DMS53 (cell line): ENCODE measurements around the gene DNAI7.

Experiments used
- DNase-seq: peaks from one replicate; lab custom pipeline; 2025; lab: John Stamatoyannopoulos, UW

DNAI7 gene

DNA sequence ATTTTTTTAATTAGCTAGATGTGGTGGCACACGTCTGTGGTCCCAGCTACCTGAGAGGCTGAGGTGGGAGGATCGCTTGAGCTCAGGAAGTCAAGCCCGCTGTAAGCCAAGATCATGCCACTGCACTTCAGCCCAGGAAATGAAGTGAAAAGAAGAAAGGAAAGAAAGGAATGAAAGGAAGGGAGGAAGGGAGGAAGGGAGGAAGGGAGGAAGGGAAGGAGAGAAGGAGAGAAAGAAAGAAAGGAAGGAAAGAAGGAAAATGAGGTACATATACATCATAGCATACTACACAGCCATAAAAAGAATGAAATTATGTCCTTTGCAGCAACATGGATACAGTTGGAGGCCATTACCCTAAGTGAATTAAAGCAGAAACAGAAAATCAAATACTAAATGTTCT lies 12.2 kb downstream of the DNAI7 start:
- no peak for DNase-seq

DNA sequence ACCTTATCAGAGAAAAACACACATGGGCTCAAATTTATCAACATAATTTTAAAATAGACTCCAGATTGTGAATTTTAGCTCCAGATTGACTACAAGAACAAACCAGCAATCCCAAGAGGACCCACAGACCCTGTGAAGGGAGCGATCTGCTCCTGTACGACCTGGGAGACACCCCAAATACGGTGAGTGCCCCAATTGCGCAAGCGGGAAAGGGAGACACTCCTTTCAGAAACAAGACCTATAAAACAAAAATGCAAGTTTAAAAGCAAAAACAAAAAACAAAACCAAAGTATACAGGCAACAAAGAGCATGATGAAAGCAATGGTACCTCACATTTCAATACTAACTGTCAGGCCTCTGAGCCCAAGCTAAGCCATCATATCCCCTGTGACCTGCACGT lies 32.1 kb downstream of the DNAI7 start:
- DNase-seq = no peak

DNA sequence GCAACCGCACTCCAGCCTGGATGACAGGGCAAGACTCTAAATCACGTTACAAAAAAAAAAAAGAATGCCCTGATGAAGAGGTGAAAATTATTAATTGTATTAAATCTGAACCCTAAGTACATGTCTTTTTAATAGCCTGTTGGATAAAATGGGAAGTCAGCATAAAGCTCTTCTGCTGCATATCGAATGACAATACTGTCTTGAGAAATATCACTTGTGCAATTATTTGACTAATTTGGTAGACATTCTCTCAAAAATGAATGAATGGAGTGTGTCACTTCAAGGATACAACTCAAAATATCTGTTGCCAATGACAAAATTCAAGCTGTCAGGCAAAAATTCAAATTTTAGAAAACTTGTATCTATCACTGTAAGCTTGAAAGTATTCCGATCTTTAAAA lies 38.9 kb downstream of the DNAI7 start:
- no peak for DNase-seq

DNA sequence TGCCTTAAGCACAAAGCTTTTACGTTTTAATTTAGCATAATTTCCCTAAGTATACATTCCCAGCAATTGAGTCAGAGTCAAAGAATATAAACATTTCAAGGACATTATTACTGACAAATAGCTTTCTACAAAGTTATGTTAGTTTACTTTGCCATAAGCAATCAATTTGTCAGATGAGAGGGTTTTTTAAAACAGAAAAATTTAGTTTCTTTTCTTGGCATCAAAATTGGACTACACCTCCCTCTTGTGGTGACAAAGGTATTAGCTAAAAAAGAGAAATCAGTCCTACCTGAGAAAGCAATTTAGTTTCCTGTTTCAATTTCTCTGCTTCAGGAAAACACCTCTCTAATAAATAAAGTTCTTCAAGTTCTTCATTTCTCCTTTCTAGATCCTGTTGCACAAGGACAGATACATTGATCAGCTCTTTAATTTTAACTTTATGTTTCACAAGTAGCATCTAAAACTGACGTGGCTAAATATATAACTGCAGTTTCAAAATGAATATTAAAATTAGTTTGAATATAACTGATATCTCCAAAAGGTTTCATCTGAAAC lies 39.9 kb downstream of the DNAI7 start:
- DNase-seq = peak; percentile 97

DNA sequence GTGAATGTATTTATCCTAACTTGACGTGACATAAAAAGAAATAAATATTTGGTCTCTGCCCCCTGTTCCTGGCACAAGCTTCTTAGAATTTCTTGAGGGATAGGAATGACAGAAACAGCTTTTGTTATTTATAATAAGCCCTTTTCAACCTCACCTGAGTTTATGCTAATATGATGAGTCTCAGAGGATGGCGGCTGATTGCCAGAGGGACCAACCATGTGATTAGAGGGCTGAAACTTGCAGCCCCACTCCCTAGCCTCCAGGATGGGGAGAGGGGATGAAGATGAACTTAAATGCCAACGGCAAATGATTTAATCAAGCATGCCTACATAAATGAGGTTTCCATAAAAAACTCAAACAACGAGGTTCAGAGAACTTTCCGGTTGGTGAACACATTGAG lies 42.9 kb downstream of the DNAI7 start:
- DNase-seq = no peak

DNA sequence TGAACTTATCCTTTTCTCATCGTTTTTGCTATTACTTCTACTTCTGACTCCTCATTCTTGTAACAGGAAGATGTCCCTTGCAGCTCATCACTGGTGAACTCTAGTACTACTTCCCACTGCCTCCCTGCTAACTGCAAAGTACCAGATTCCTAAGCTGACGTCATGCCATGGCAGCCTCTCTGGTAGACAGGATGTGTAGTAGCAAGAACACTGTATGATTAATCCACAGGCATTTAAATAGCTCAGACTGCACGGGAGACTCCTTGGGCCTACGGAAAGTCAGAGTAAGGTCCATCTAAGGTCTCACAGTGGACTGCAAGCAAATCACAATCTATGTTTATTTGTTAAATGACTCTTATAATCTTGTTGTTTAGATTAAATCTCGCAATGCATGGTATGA lies 43.5 kb downstream of the DNAI7 start:
- peak; percentile 93 for DNase-seq

DNA sequence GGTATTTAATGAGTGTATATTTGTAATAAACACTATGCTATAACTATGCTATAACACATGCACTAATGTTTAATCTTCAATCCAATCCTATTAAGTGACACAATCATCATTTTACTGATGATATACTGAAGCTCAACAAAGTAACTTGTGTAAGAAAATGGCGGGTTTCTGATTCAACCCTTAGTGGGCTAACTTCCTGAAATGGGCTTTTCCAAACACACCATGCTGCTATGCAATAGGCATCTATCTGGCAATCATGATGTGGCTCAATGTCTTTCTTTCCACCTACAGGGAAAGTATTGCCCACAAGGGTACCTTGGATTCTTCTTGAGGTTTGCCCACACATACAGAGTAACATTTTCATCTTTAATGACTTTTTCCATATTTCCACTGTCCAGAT lies 48.3 kb downstream of the DNAI7 start:
- no peak for DNase-seq

DNA sequence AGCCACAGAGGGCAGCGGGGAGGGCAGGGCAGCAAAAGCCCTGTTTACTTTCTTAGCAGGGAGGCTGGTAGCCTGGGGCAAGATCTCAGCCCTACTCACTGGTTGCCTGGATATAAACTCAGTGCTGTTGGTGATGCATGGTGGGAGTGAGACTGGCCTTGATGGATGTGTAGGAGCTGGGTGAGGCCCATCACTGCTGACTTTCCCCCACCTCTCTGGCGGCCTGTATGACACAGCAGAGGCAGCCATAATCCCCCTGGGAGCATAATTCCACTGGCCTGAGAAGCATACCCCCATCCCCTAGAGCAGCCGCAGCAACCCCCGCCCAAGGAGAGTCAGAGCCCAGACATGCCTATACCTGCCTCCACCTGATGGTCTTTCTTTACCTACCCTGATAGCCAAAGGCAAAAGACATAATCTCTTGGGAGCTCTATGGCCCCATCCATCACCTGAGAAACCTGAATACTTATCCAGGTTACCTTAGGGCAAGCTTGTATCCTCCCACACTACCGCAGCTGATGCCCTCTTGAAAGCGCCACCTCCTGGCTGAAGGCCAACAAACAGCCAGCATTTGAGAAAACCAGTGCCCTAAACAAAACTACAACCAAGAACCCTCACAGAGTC lies 59.3 kb downstream of the DNAI7 start:
- no peak for DNase-seq

DNA sequence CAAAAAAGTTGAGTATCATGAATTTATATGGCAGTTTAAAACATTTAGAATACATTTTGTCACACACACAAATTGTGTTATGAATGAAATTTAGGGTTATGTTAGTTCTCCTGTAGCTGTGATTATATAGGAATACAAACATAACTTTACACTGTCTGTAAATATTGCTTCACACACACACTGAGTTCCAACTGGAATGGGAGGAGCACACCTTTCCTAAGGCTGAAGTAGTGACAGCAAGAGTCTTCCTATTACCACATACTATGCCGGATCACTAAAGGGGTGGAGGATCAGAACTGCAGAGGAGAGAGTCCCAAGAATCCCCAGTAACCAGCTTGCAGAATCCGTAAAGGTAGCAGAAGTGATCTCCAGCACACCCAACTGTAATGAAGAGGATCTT lies 63.7 kb downstream of the DNAI7 start:
- no peak for DNase-seq

DNA sequence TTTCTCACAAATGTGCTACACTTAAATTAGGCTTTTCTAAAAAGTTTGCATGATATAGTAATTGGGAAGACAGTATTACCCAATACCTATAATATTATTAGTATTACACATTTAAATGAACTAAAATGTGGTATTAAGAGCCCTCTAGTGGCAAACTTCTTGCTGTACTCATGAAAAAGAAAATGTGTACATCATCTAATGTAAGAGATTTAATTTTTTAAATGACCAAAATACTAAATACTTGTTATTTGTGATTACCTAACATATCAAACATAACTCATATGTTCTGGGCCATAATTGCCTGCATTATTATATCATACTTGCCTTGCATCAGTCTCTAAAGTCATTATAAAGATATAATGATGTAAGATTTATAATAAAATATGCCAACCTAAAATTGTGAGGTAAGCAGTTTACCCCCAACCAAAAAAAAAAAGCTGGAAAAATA lies 64.2 kb downstream of the DNAI7 start:
- DNase-seq = peak; percentile 99

DNA sequence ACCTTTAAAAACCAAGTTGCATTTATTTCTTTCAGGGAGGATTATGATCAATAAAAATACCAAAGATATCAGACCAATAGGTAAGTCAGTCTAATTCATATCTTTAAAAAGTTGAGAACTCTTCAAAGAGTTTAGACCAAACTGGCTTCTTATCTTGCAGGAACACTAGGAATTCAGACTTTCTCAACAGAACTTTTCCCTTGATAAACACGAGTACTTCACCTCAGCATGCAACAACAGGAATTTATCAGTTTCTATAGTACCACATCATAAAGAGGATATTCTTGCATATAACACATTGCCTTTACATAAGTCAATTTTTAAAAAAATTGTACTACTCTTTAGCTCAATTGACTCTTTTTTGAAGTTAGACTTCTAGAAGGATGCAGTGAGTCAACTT lies 68.2 kb downstream of the DNAI7 start:
- DNase-seq = no peak

DNA sequence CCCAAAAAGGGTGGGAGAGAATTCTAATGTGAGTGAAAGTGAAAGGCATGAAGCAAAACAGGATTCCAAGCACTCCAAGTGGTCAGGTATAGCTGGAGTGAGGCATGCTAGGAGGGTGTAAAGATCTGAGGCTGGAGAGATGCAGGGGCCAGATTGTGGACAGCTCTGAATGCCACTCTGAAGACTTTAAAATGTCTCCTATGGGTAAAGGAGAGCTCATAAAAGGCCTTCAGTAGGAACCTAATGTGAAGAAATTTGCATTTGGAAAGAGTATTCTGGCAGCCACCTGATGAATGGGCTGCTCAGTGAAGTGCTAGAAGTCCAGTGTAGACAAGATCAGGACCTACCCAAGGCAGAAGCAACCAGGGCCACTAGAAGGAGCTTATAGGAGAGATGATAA lies 68.9 kb downstream of the DNAI7 start:
- no peak for DNase-seq

DNA sequence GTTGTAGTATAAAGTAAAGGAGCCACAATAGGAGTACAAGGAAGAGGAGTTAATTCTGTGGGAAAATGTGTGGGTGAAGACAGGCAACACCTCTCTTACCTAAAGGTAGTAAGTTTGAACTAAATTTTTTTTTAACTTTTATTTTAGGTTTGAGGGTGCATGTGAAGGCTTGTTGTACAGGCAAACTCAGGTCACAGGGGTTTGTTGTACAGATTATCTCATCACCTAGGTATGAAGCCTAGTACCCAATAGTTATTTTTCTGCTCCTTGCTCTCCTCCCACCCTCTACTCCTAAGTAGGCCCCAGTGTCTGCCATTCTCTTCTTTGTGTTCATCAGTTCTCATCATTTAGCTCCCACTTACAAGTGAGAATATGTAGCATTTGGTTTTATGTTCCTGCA lies 70.5 kb downstream of the DNAI7 start:
- no peak for DNase-seq

DNA sequence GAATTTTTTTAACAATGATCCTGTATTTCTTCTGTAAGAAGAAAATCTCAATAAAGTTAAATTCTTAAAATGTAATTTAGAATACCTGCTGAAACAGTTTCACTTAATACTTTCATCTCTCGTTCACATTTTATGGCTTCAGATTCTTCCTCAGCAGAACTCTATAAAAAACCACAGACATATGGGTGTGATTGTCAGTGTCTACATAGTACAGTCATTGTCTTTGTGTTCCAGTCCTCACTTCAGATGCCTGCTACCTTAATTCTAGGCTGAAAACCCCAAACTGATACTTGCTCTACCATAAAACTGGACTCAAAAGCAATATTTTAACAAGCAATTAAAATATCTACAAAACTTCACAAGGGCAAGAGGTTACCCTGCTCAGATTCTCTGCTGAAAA lies 71.8 kb downstream of the DNAI7 start:
- DNase-seq = no peak

DNA sequence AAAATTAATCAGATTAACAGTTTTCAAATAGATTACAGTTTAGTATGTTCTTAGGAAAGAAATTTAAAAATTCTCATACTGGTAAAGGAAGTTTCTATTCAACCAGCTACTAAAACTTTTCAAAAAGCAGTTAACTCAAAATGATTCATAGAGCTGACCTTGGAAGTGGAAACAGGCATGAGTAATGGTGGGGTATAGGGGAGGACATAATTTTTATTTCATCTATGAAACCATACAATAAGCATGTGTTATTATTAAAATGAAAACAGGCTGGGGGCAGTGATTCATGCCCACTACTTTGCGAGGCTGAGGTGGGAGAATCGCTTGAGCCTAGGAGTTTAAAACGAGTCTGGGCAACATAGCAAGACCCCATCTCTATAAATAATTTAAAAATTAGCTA lies 73.0 kb downstream of the DNAI7 start:
- no peak for DNase-seq

DNA sequence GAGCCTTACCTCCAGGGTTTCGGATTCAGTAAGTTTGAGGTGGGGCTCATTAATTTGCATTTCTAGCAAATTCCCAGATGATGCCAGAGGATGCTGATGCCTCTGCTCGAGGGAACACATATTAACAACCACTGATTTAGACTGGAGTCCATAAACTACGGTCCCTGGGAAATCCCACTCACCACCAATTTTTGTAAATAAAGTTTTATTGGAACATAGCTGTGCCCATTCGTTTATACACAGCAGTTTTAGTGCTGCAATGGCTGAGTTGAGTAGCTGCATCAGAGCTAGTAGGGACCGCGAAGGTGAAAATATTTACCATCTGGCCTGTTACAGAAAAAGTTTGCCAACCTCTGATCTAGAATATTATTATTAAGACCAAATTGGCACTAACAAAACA lies 73.8 kb downstream of the DNAI7 start:
- DNase-seq = no peak

DNA sequence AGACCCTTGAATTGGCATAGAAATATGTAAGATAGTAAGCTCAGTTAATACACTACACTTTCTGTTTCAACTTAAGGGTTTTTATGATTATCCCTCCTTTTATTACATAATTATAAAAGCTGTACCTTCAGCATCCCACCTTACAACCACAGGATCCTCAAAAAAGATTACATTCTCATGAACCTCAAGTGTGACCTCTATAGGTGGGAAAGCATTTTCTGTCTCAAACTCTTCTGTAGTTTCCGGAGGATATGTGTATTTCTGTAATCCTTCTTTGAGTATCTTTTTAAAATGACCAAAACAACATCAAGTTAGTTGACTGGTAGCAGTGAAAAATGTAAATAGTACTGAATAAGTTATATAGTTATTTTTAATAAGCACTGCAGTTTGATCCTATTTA lies 75.9 kb downstream of the DNAI7 start:
- DNase-seq = peak; percentile 63

DNA sequence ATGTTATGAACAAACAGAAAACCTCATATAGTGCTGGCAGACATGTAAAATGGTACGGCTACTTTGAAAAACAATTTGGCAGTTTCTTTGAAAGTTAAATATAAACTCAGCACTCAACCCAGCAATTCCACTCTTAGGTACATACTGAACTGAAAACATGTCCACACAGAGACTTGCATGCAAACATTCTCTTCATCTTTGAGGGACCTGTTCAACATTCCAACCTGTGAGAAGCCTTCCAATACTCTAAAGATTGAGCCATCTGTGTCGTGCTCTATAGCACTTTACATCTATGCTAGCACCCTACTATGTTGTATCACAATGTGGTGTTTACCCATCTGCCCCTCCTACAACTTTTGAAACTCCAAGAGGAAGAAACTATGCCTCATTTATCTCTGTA lies 79.3 kb downstream of the DNAI7 start:
- DNase-seq = no peak

DNA sequence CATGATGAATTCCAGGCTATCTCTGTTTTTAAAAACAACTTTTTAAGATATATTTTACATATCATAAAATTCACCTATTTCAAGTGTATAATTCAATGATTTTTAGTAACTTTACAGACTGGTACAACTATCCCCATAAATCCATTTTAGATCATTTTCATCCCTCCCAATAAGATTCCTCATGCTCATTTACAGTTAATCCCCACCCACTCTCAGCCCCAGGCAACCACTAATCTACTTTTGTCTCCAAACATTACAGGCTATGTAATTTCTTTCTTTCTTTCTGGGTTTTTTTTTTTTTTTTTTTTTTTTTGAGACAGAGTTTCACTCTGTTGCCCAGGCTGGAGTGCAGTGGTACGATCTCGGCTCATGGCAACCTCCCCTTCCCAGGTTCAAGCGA lies 81.3 kb downstream of the DNAI7 start:
- DNase-seq = no peak

DNA sequence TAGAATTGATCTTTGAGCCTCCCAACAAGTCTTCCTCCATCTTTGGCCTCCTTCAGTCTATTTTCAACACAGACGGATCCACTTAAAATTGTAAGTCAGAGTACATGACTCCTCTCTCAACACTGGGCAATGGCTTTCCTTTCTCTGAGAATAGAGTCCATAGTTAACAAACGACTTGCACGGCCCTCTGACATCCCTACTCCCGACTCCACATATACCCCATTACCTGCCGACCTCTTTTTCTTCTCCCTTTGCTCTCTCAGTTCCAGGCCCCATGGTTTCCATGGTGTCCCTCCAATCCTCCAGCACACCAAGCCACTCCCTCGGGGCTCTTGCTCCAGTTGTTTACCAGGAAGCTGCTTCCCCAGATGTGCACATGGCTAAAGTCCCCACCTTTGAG lies 84.7 kb downstream of the DNAI7 start:
- no peak for DNase-seq

DNA sequence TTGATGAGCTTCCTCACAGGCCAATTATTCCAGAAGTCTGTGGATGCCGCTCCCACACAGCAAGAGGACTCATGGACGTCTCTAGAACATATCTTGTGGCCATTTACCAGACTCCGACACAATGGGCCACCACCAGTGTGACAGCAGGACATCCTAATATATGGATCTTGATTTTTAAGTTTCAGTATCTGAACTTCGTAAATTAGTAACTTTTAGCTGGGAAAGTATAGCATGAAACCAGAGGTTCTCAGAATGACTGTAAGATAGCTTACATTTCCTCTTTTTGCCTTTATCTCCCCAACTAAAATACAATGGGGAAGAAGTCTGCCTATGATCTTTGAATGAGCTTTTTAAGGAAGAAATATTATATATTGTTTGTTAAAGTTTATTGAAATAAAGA lies 87.0 kb downstream of the DNAI7 start:
- DNase-seq = no peak

DNA sequence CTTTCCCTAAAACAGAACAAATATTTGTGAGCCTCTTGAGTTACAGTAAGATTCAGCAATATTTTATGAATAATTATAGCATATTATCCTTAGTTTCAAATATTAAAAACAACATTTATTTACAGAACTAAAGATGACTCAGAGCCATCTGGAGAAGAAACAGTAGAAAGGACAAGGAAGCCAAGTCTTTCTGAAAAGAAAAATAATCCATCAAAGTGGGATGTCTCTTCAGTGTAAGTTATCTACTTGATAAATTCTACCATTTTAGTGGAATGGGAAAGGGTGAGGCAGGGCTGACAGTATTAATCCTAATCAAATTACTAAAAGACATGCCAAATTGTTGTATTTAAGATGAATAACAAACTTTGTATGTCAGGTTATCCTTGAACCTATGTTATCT lies 88.1 kb downstream of the DNAI7 start:
- no peak for DNase-seq

DNA sequence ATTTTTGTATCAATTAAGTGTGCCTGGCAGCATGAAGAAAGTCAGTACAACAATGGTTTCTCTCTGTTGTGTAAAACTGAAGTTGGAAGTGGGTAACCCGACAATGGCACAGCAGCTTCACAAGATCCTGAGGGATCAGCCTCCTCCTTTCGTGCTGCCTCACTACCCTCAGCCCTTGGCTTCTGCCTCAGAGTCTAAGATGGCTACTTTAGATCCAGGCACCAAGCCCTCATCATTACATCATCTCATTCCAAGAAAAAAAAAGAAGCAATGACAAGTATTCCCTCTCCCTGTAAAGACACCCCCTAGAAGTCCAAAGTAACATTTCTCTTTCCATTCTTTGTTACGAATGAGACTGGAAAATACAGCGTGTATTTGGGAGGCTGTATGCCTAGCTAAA lies 92.6 kb downstream of the DNAI7 start:
- no peak for DNase-seq

DNA sequence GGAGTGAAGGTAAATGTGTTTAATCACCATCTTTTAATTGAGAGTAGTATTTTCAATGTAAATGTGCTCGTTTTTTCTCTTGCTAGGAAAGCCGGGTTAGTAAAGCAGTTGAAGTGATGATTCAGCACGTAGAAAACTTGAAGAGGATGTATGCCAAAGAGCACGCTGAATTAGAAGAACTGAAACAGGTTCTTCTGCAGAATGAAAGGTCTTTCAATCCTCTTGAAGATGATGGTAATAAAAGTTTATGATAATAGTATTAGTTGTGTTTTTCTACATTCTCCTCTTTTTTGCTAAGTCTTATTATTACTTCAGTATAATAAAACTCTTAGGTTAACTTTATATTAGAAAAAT lies 93.9 kb downstream of the DNAI7 start:
- no peak for DNase-seq
